Neural crest cell (in vitro differentiated cells): ENCODE data around the gene DMC1. TPM values are rescaled to one million over a fixed set of nuclear protein-coding genes. Genes with fewer than 3 reads are reported as not detected.

ENCODE experiments used
- DNase-seq: peaks from one replicate; pipeline ENCODE4 v3.0.0; 2021; ENCODE audit warnings: low read depth, mixed read lengths, low spot score
- H3K27ac Mint-ChIP-seq: one replicate; pipeline ENCODE4 v1.8.0; 2021; ENCODE audit warnings: mild to moderate bottlenecking, mixed read lengths; ENCODE audit not compliant: unreplicated experiment
- H3K27me3 Mint-ChIP-seq: 2 replicates; pipeline ENCODE4 v1.8.0; 2021; ENCODE audit warnings: low read depth, mild to moderate bottlenecking, mixed read lengths
- H3K36me3 Mint-ChIP-seq: 2 replicates; pipeline ENCODE4 v1.8.0; 2021; ENCODE audit warnings: low read depth, mild to moderate bottlenecking, mixed read lengths
- H3K4me1 Mint-ChIP-seq: 2 replicates; pipeline ENCODE4 v1.8.0; 2021; ENCODE audit warnings: mixed read lengths
- H3K4me3 Mint-ChIP-seq: one replicate; pipeline ENCODE4 v1.8.0; 2021; ENCODE audit warnings: mild to moderate bottlenecking, mixed read lengths
- H3K9me3 Mint-ChIP-seq: 2 replicates; pipeline ENCODE4 v1.8.0; 2021; ENCODE audit warnings: mixed read lengths
- CTCF ChIP-seq: fragments of 200-600 bp; sonication (generic); conservative IDR thresholded peaks from 2 replicates; pipeline ENCODE4 v1.5.0; 2021; ENCODE audit warnings: antibody characterized with exemption, mild to moderate bottlenecking
- total RNA-seq: library from RNA; stranded (reverse); gene quantifications from 2 replicates; pipeline ENCODE4 v1.2.1, GENCODE V29; 2021

DMC1 gene
- total RNA-seq, 1 donor from 2014 or later: 9.0 TPM

GRCh38 chr22:38505541-38506117, 64.4 kb downstream of the DMC1 start:
- peaks cover 59% of the 10 kb centered on the region for H3K4me1 Mint-ChIP-seq
- peaks cover 3% of the 10 kb centered on the region for H3K9me3 Mint-ChIP-seq
- TF ChIP-seq CTCF: no peak
- peak; percentile 18 for DNase-seq
- H3K4me3 Mint-ChIP-seq: peak overlapping the region; percentile 100
- H3K27ac Mint-ChIP-seq: peak overlapping the region; percentile 100
- peaks cover 25% of the 10 kb centered on the region for H3K36me3 Mint-ChIP-seq
- H3K27me3 Mint-ChIP-seq: peaks cover 5% of the 10 kb centered on the region

DNA sequence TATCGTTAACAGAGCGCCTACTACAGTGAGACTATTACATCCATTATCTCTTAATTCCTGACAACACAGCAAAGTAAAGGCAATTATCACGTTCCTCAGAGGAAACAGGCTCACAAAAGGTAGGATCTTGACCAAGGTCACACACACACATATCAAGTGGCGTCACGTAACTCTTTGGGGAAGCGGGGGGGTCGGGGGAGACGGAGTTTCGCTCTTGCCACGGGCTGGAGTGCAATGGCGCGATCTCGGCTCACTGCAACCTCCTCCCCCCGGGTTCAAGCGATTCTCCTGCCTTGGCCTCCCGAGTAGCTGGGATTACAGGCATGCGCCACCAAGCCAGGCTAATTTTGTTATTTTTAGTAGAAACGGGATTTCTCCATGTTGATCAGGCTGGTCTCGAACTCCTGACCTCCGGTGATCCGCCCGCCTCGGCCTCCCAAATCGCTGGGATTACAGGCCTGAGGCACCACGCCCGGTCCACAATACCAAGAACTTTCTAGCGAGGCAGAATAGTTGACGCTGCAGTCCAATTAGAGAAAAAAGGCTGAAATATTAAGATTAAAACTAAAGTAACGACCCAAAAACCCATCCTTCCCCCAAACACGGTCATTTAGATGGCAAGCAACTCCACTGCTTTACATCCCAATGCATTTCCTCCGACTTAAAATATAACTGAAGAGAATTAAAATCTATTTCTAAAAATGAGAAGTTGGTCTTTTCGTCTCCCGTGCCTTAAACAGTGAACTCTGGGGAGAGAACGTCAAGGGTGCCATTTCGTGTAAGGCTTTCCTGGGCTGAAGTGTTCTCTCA, 65.0 kb downstream of the DMC1 start:
- TF ChIP-seq CTCF: no peak
- peak overlapping the region; percentile 99 for H3K27ac Mint-ChIP-seq
- H3K4me1 Mint-ChIP-seq: peaks cover 59% of the 10 kb centered on the region
- DNase-seq: no peak
- peaks cover 3% of the 10 kb centered on the region for H3K9me3 Mint-ChIP-seq
- H3K27me3 Mint-ChIP-seq: peaks cover 5% of the 10 kb centered on the region
- peak overlapping the region; percentile 98 for H3K4me3 Mint-ChIP-seq
- H3K36me3 Mint-ChIP-seq: peaks cover 25% of the 10 kb centered on the region

GRCh38 chr22:38503021-38503420, 67.0 kb downstream of the DMC1 start:
- peaks cover 5% of the 10 kb centered on the region for H3K27me3 Mint-ChIP-seq
- no peak overlapping the region for H3K27ac Mint-ChIP-seq
- H3K9me3 Mint-ChIP-seq: peaks cover 3% of the 10 kb centered on the region
- peaks cover 47% of the 10 kb centered on the region for H3K4me1 Mint-ChIP-seq
- TF ChIP-seq CTCF: no peak
- H3K4me3 Mint-ChIP-seq: peak overlapping the region; percentile 98
- DNase-seq: no peak
- peaks cover 38% of the 10 kb centered on the region for H3K36me3 Mint-ChIP-seq

- Mint-ChIP-seq H3K4me3 (peak overlapping the region; percentile 98), H3K36me3 (peaks cover 41% of the 10 kb centered on the region), H3K4me1 (peaks cover 45% of the 10 kb centered on the region), H3K27ac (no peak overlapping the region), H3K9me3 (peaks cover 3% of the 10 kb centered on the region), H3K27me3 (peaks cover 5% of the 10 kb centered on the region)
- TF ChIP-seq CTCF: no peak
- DNase-seq: no peak
These were observed 67.9 kb downstream of the DMC1 start for GRCh38 chr22:38501797-38502672.

DNA sequence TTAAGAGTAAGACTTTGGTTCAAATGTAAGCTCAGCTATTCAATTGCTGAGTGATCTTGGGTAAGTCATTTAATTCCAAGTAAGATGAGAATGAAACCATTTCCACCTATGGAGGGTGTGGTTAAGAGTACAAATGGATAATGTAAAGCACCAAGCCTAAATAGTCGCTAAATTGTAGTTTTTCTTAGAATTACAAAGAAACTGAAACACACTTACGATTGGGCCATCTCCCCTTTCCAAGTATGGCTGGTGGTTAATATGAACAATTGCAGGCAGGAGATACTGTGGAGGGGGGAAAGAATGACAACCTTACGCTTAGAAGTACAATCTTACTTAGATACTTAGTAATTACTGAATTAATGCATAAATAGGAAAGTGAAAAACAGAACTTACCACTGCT, 72.1 kb downstream of the DMC1 start:
- H3K9me3 Mint-ChIP-seq: no peaks in the 10 kb centered on the region
- H3K27me3 Mint-ChIP-seq: no peaks in the 10 kb centered on the region
- no peak for TF ChIP-seq CTCF
- peaks cover 23% of the 10 kb centered on the region for H3K4me1 Mint-ChIP-seq
- no peak overlapping the region for H3K27ac Mint-ChIP-seq
- H3K4me3 Mint-ChIP-seq: no peak overlapping the region
- DNase-seq: no peak
- H3K36me3 Mint-ChIP-seq: peaks cover 43% of the 10 kb centered on the region
